HepG2 (cell line): ENCODE measurements around the gene KCNN2. TPM values are rescaled to one million over a fixed set of nuclear protein-coding genes. Genes with fewer than 3 reads are reported as not detected.

Experiments used
- ATAC-seq: fragments of 200-7000 bp; cut with Tn5 transposase; 3 replicates; pipeline ENCODE4 v1.9.1; 2020; ENCODE audit warnings: mild to moderate bottlenecking, moderate library complexity
- BruUV-seq: library from RNA; stranded (reverse); fragments of 400-500 nt; replicated peaks from 2 replicates; lab custom pipeline; 2021; lab: Mats Ljungman, UMichigan
- CTCF ChIA-PET: fragments of 300-600 bp; formaldehyde crosslinking; extraction: SDS; loops from one replicate; lab custom pipeline; 2021; ENCODE audit warnings: low total read pairs, inconsistent platforms, low intra/inter-chr PET ratio; lab: Yijun Ruan, JAX
- POLR2A ChIA-PET: fragments of 350-600 bp; sonication (Branson Sonifier 250); formaldehyde crosslinking; loops from one replicate; lab custom pipeline; 2020; ENCODE audit warnings: antibody characterized with exemption, inconsistent platforms; lab: Yijun Ruan, JAX
- DNase-seq: peaks from one replicate; pipeline ENCODE4 v3.0.0-alpha.2; 2015; ENCODE audit warnings: low spot score
- FAIRE-seq: peaks from 3 replicates; lab custom pipeline; 2011; peaks lifted over from hg19 to GRCh38; lab: Jason Lieb, UNC
- H2AFZ ChIP-seq: one replicate; pipeline ENCODE4 v1.6.1; 2011; ENCODE audit warnings: low read length, inconsistent platforms
- H3K27ac ChIP-seq: fragments of 300-600 bp; 3 replicates; pipeline ENCODE4 v1.8.0; 2011; ENCODE audit warnings: mixed run types, mild to moderate bottlenecking, mixed read lengths, low read length, inconsistent platforms; ENCODE audit not compliant: insufficient read depth; ENCODE audit errors: extremely low read length
- H3K27me3 ChIP-seq, 2 experiments: fragments of 200-600 bp in 1 of 2; 2 replicates in 1 of 2; 3 replicates in 1 of 2; pipeline versions ENCODE4 v1.6.0 to v1.8.0; 2011; ENCODE audit warnings: low read length in 2 of 2, mild to moderate bottlenecking in 2 of 2, moderate library complexity in 2 of 2, inconsistent platforms in 1 of 2; ENCODE audit not compliant: insufficient read depth in 2 of 2, control insufficient read depth in 1 of 2
- H3K36me3 ChIP-seq, 2 experiments: fragments of 200-600 bp in 1 of 2; replicated peaks in 1 of 2; 2 replicates in 1 of 2; 3 replicates in 1 of 2; pipeline versions ENCODE4 v1.5.1 to v1.8.0; 2011; ENCODE audit warnings: low read length in 2 of 2, inconsistent platforms in 1 of 2; ENCODE audit not compliant: insufficient read depth in 2 of 2, control insufficient read depth in 1 of 2
- H3K4me1 ChIP-seq: 2 replicates; pipeline ENCODE4 v1.5.1; 2012; ENCODE audit warnings: low read length, inconsistent platforms; ENCODE audit not compliant: insufficient read depth
- H3K4me2 ChIP-seq: 2 replicates; pipeline ENCODE4 v1.6.0; 2011; ENCODE audit warnings: low read depth, low read length, inconsistent platforms
- H3K4me3 ChIP-seq, 3 experiments: fragments of 200-600 bp in 1 of 3; sonication (generic), shearing (Covaris generic) in 1 of 3; replicated peaks in 1 of 3; 2 replicates each; pipeline ENCODE4 v1.5.1; 2011 to 2016; ENCODE audit warnings: low read length in 3 of 3, inconsistent platforms in 2 of 3, low read depth in 2 of 3, mild to moderate bottlenecking in 2 of 3, control low read depth in 1 of 3, mixed read lengths in 1 of 3; ENCODE audit not compliant: insufficient read depth in 1 of 3
- H3K79me2 ChIP-seq: one replicate; pipeline ENCODE4 v1.6.1; 2011; ENCODE audit warnings: low read length, inconsistent platforms; ENCODE audit not compliant: insufficient read depth
- H3K9ac ChIP-seq: 2 replicates; pipeline ENCODE4 v1.6.0; 2011; ENCODE audit warnings: mild to moderate bottlenecking, low read depth, low read length, inconsistent platforms; ENCODE audit not compliant: insufficient read depth
- H3K9me3 ChIP-seq: 2 replicates; pipeline ENCODE4 v1.5.1; 2012; ENCODE audit warnings: mild to moderate bottlenecking, low read length
- H4K20me1 ChIP-seq: 2 replicates; pipeline ENCODE4 v1.6.0; 2011; ENCODE audit warnings: inconsistent platforms, mild to moderate bottlenecking, low read length, moderate library complexity; ENCODE audit not compliant: insufficient read depth
- AHR ChIP-seq: IDR thresholded peaks from 2 replicates; pipeline ENCODE4 v1.6.1; 2018; ENCODE audit warnings: missing genetic modification reagents, missing compliant biosample characterization
- ATM ChIP-seq: fragments of 450-650 bp; IDR thresholded peaks from 2 replicates; pipeline ENCODE4 v1.7.1; 2017; ENCODE audit warnings: mild to moderate bottlenecking, borderline replicate concordance
- CC2D1A ChIP-seq: sonication (generic); formaldehyde crosslinking; IDR thresholded peaks from 2 replicates; pipeline ENCODE4 v1.8.1; 2023; ENCODE audit warnings: mild to moderate bottlenecking, missing genetic modification reagents
- FOXK2 ChIP-seq: fragments of 450-650 bp; IDR thresholded peaks from 2 replicates; pipeline ENCODE4 v1.6.1; 2016
- NCOA1 ChIP-seq: sonication (generic); formaldehyde crosslinking; IDR thresholded peaks from 2 replicates; pipeline ENCODE4 v1.9.0; 2021; ENCODE audit warnings: missing genetic modification reagents
- SCMH1 ChIP-seq: sonication (generic); formaldehyde crosslinking; IDR thresholded peaks from 2 replicates; pipeline ENCODE4 v1.9.0; 2021; ENCODE audit warnings: missing genetic modification reagents, mild to moderate bottlenecking, borderline replicate concordance
- ZC3H4 ChIP-seq: sonication (generic); formaldehyde crosslinking; IDR thresholded peaks from 2 replicates; pipeline ENCODE4 v1.4.0; 2020; ENCODE audit warnings: missing genetic modification reagents, borderline replicate concordance
- ZNF205 ChIP-seq: IDR thresholded peaks from 2 replicates; pipeline ENCODE4 v1.6.1; 2018; ENCODE audit warnings: missing biosample characterization, missing genetic modification reagents
- WGBS: methylation state at CpG from one replicate; pipeline ENCODE4 v1.1.6; 2017; ENCODE audit warnings: low lambda C conversion rate; 5-methylcytosine and 5-hydroxymethylcytosine counted together
- in situ Hi-C: cut with HindIII; loops from 2 replicates; pipeline ENCODE4 v1.10.0; 2017; ENCODE audit warnings: low pct_unique_long_range_greater_than_20kb; ENCODE audit not compliant: extremely low pct_ligation_motif_present
- intact Hi-C: fragments of 100-400 bp; cut with micrococcal nuclease; formaldehyde crosslinking; loops from one replicate; pipeline ENCODE4 v1.10.0; 2022; ENCODE audit not compliant: unreplicated experiment
- polyA plus RNA-seq, 8 experiments: library from polyadenylated mRNA; depleted of rRNA in 3 of 8; stranded (reverse) in 7 of 8; unstranded in 1 of 8; fragments of >200 nt; fragmentation: Illumina TruSeq in 4 of 8; extraction: Trizol in 4 of 8; gene quantifications; 2 replicates each; pipeline versions ENCODE4 v1.2.1 to v1.2.3, GENCODE V29; 2011 to 2016; ENCODE audit warnings: low read depth in 4 of 8, missing spikeins in 1 of 8, mixed read lengths in 1 of 8; ENCODE audit not compliant: insufficient read depth in 1 of 8
- total RNA-seq, 5 experiments: library from RNA; depleted of rRNA; stranded (reverse); fragments of >200 nt; fragmentation: Illumina TruSeq; extraction: Trizol; gene quantifications; 2 replicates each; pipeline ENCODE4 v1.2.3, GENCODE V29; 2016; ENCODE audit warnings: low read depth in 1 of 5
- TF ChIP-seq, protein P1 (sequence below): fragments of 450-650 bp; IDR thresholded peaks from 2 replicates; pipeline ENCODE4 v1.6.1; 2017
- TF ChIP-seq, protein P2 (sequence below): sonication (generic); formaldehyde crosslinking; conservative IDR thresholded peaks from 2 replicates; pipeline ENCODE4 v1.8.0; 2022; ENCODE audit warnings: missing genetic modification reagents
- TF ChIP-seq, protein P3 (sequence below): sonication (generic); formaldehyde crosslinking; IDR thresholded peaks from 2 replicates; pipeline ENCODE4 v1.8.1; 2022; ENCODE audit warnings: low read depth, mild to moderate bottlenecking, missing genetic modification reagents
- TF ChIP-seq, protein P4 (sequence below): fragments of 450-650 bp; IDR thresholded peaks from 2 replicates; pipeline ENCODE4 v1.6.1; 2017; ENCODE audit warnings: mild to moderate bottlenecking

Gene KCNN2
- total and polyA plus RNA-seq, 2 of the 13 experiments (the other 11 are each of a cell fraction or from before 2014, with no cell fraction given) = not detected

DNA sequence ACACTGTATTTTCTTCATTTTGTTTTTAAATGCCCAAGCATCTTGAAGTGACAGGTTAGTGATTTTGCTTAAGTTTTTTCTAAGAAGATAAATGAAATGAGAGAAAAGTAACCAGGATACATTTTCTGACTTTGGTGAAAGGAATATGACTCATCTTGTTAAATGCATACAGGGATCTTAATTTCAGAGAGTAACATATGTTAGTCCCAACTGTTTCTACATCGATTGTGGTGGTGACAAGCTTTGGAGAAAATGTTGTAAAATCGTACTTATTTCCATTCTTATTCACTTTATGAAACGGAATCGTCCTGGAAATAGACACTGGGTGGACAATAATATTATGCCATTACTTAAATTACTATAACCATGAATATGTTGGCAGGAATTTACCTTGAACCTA is 107.5 kb downstream of the KCNN2 start:
- H3K36me3 ChIP-seq = no peaks in the 10 kb centered on the region
- H3K4me1 ChIP-seq = no peaks in the 10 kb centered on the region
- no peaks in the 10 kb centered on the region for H3K79me2 ChIP-seq
- no peak for DNase-seq
- H3K27me3 ChIP-seq = no peaks in the 10 kb centered on the region
- H3K4me3 ChIP-seq = no peak overlapping the region
- intact Hi-C loops (no loop called here), in situ Hi-C loops (no loop called here)
- no peaks in the 10 kb centered on the region for H4K20me1 ChIP-seq
- no TSS peak for BruUV-seq
- no peak overlapping the region for H3K27ac ChIP-seq
- no peak for FAIRE-seq
- WGBS = under 1% methylated on average over 4 of the region's 4 CpGs
- H2AFZ ChIP-seq = no peak overlapping the region
- ATAC-seq = no peak
- no peak for TF ChIP-seq ZNF205 (CRISPR knock-in tag)
- TF ChIP-seq NCOA1 (CRISPR knock-in tag) = no peak
- TF ChIP-seq, protein P1, sequence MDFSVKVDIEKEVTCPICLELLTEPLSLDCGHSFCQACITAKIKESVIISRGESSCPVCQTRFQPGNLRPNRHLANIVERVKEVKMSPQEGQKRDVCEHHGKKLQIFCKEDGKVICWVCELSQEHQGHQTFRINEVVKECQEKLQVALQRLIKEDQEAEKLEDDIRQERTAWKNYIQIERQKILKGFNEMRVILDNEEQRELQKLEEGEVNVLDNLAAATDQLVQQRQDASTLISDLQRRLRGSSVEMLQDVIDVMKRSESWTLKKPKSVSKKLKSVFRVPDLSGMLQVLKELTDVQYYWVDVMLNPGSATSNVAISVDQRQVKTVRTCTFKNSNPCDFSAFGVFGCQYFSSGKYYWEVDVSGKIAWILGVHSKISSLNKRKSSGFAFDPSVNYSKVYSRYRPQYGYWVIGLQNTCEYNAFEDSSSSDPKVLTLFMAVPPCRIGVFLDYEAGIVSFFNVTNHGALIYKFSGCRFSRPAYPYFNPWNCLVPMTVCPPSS = no peak
- no peak for TF ChIP-seq CC2D1A (CRISPR knock-in tag)
- TF ChIP-seq, protein P2, sequence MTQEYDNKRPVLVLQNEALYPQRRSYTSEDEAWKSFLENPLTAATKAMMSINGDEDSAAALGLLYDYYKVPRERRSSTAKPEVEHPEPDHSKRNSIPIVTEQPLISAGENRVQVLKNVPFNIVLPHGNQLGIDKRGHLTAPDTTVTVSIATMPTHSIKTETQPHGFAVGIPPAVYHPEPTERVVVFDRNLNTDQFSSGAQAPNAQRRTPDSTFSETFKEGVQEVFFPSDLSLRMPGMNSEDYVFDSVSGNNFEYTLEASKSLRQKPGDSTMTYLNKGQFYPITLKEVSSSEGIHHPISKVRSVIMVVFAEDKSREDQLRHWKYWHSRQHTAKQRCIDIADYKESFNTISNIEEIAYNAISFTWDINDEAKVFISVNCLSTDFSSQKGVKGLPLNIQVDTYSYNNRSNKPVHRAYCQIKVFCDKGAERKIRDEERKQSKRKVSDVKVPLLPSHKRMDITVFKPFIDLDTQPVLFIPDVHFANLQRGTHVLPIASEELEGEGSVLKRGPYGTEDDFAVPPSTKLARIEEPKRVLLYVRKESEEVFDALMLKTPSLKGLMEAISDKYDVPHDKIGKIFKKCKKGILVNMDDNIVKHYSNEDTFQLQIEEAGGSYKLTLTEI (CRISPR knock-in tag) = no peak
- TF ChIP-seq, protein P3, sequence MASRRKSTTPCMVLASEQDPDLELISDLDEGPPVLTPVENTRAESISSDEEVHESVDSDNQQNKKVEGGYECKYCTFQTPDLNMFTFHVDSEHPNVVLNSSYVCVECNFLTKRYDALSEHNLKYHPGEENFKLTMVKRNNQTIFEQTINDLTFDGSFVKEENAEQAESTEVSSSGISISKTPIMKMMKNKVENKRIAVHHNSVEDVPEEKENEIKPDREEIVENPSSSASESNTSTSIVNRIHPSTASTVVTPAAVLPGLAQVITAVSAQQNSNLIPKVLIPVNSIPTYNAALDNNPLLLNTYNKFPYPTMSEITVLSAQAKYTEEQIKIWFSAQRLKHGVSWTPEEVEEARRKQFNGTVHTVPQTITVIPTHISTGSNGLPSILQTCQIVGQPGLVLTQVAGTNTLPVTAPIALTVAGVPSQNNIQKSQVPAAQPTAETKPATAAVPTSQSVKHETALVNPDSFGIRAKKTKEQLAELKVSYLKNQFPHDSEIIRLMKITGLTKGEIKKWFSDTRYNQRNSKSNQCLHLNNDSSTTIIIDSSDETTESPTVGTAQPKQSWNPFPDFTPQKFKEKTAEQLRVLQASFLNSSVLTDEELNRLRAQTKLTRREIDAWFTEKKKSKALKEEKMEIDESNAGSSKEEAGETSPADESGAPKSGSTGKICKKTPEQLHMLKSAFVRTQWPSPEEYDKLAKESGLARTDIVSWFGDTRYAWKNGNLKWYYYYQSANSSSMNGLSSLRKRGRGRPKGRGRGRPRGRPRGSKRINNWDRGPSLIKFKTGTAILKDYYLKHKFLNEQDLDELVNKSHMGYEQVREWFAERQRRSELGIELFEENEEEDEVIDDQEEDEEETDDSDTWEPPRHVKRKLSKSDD (CRISPR knock-in tag) = no peak
- TF ChIP-seq SCMH1 (CRISPR knock-in tag) = no peak
- TF ChIP-seq, protein P4, sequence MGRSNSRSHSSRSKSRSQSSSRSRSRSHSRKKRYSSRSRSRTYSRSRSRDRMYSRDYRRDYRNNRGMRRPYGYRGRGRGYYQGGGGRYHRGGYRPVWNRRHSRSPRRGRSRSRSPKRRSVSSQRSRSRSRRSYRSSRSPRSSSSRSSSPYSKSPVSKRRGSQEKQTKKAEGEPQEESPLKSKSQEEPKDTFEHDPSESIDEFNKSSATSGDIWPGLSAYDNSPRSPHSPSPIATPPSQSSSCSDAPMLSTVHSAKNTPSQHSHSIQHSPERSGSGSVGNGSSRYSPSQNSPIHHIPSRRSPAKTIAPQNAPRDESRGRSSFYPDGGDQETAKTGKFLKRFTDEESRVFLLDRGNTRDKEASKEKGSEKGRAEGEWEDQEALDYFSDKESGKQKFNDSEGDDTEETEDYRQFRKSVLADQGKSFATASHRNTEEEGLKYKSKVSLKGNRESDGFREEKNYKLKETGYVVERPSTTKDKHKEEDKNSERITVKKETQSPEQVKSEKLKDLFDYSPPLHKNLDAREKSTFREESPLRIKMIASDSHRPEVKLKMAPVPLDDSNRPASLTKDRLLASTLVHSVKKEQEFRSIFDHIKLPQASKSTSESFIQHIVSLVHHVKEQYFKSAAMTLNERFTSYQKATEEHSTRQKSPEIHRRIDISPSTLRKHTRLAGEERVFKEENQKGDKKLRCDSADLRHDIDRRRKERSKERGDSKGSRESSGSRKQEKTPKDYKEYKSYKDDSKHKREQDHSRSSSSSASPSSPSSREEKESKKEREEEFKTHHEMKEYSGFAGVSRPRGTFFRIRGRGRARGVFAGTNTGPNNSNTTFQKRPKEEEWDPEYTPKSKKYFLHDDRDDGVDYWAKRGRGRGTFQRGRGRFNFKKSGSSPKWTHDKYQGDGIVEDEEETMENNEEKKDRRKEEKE = no peak
- TF ChIP-seq AHR = no peak
- no peak for TF ChIP-seq FOXK2
- no peak for TF ChIP-seq ZC3H4
- no peak for TF ChIP-seq ATM
- no peak overlapping the region for H3K9ac ChIP-seq
- H3K4me2 ChIP-seq = no peak overlapping the region
- H3K9me3 ChIP-seq = no peaks in the 10 kb centered on the region
- ChIA-PET POLR2A (no interaction called here), CTCF (no interaction called here)
